IMR-90 (cell line): Measurements from ENCODE around the gene COL15A1. TPM values are rescaled to one million over a fixed set of nuclear protein-coding genes. Genes with fewer than 3 reads are reported as not detected.

Experiments
- ATAC-seq: fragments of 200-7000 bp; cut with Tn5 transposase; 2 replicates; pipeline ENCODE4 v1.9.1; 2020; ENCODE audit warnings: low read depth, mild to moderate bottlenecking, moderate library complexity
- BruUV-seq: library from RNA; stranded (reverse); fragments of 400-500 nt; replicated peaks from 2 replicates; lab custom pipeline; 2021; lab: Mats Ljungman, UMichigan
- CTCF ChIA-PET: fragments of 300-600 bp; formaldehyde crosslinking; extraction: SDS; loops from one replicate; lab custom pipeline; 2021; ENCODE audit warnings: antibody characterized with exemption; lab: Yijun Ruan, JAX
- POLR2A ChIA-PET: fragments of 300-600 bp; sonication (Branson Sonifier 250); formaldehyde crosslinking; loops from one replicate; lab custom pipeline; 2022; ENCODE audit warnings: antibody characterized with exemption; ENCODE audit not compliant: unreplicated experiment; lab: Charles Lee
- DNase-seq: peaks from one replicate; pipeline ENCODE4 v3.0.0; 2013
- H2AFZ ChIP-seq: replicated peaks from 2 replicates; pipeline ENCODE3; 2013; ENCODE audit warnings: low read length, mild to moderate bottlenecking; ENCODE audit not compliant: poor library complexity
- H2AK5ac ChIP-seq: 2 replicates; pipeline ENCODE4 v1.6.1; 2013; ENCODE audit warnings: low read depth, low read length, inconsistent platforms
- H2AK9ac ChIP-seq: replicated peaks from 2 replicates; pipeline ENCODE3; 2013; ENCODE audit warnings: mild to moderate bottlenecking, low read depth, low read length, moderate library complexity; ENCODE audit not compliant: poor library complexity
- H2BK120ac ChIP-seq: 2 replicates; pipeline ENCODE4 v1.6.1; 2013; ENCODE audit warnings: low read depth, low read length, inconsistent platforms
- H2BK15ac ChIP-seq: 3 replicates; pipeline ENCODE4 v1.6.1; 2013; ENCODE audit warnings: low read depth, low read length, inconsistent platforms
- H2BK20ac ChIP-seq: 2 replicates; pipeline ENCODE4 v1.6.1; 2013; ENCODE audit warnings: low read depth, mild to moderate bottlenecking, inconsistent platforms, low read length, moderate library complexity
- H2BK5ac ChIP-seq: 2 replicates; pipeline ENCODE4 v1.6.1; 2013; ENCODE audit warnings: mild to moderate bottlenecking, low read depth, low read length, inconsistent platforms; ENCODE audit not compliant: poor library complexity, severe bottlenecking
- H3K14ac ChIP-seq: replicated peaks from 2 replicates; pipeline ENCODE4 v1.6.1; 2013; ENCODE audit warnings: low read depth, low read length, inconsistent platforms
- H3K18ac ChIP-seq: 2 replicates; pipeline ENCODE4 v1.6.1; 2013; ENCODE audit warnings: low read depth, low read length, control low read depth
- H3K23ac ChIP-seq: 2 replicates; pipeline ENCODE4 v1.6.1; 2013; ENCODE audit warnings: low read depth, low read length, inconsistent platforms
- H3K27ac ChIP-seq: 2 replicates; pipeline ENCODE4 v1.5.1; 2013; ENCODE audit warnings: mild to moderate bottlenecking, control low read depth, low read length; ENCODE audit not compliant: insufficient read depth
- H3K27me3 ChIP-seq: 2 replicates; pipeline ENCODE4 v1.6.1; 2013; ENCODE audit warnings: low read length; ENCODE audit not compliant: control insufficient read depth, insufficient read depth
- H3K36me3 ChIP-seq: 2 replicates; pipeline ENCODE4 v1.6.1; 2013; ENCODE audit warnings: low read length, mixed read lengths; ENCODE audit not compliant: control insufficient read depth, insufficient read depth
- H3K4ac ChIP-seq: 2 replicates; pipeline ENCODE4 v1.6.1; 2013; ENCODE audit warnings: low read depth, low read length, inconsistent platforms
- H3K4me1 ChIP-seq: 2 replicates; pipeline ENCODE4 v1.6.1; 2013; ENCODE audit warnings: low read length, mixed read lengths; ENCODE audit not compliant: control insufficient read depth, insufficient read depth
- H3K4me2 ChIP-seq: 2 replicates; pipeline ENCODE4 v1.6.1; 2013; ENCODE audit warnings: low read depth, mild to moderate bottlenecking, control low read depth, low read length, moderate library complexity
- H3K4me3 ChIP-seq: 2 replicates; pipeline ENCODE4 v1.5.1; 2013; ENCODE audit warnings: low read depth, mild to moderate bottlenecking, control low read depth, low read length, moderate library complexity; ENCODE audit not compliant: insufficient read depth
- H3K56ac ChIP-seq: 2 replicates; pipeline ENCODE4 v1.6.1; 2013; ENCODE audit warnings: low read length, inconsistent platforms; ENCODE audit not compliant: insufficient read depth; ENCODE audit errors: extremely low read depth
- H3K79me1 ChIP-seq, 2 experiments: 2 replicates each; pipeline ENCODE4 v1.6.1; 2013; ENCODE audit warnings: low read length in 2 of 2, inconsistent platforms in 1 of 2, low read depth in 1 of 2
- H3K9ac ChIP-seq: 2 replicates; pipeline ENCODE4 v1.6.1; 2013; ENCODE audit warnings: low read depth, low read length, control low read depth
- H3K9me1 ChIP-seq: 2 replicates; pipeline ENCODE4 v1.6.1; 2013; ENCODE audit warnings: low read length, inconsistent platforms; ENCODE audit not compliant: insufficient read depth
- H3K9me3 ChIP-seq: 2 replicates; pipeline ENCODE4 v1.6.1; 2013; ENCODE audit warnings: low read length; ENCODE audit not compliant: control insufficient read depth, insufficient read depth
- H4K20me1 ChIP-seq: 2 replicates; pipeline ENCODE4 v1.6.1; 2013; ENCODE audit warnings: low read length, inconsistent platforms; ENCODE audit not compliant: insufficient read depth
- H4K5ac ChIP-seq: 2 replicates; pipeline ENCODE4 v1.6.1; 2013; ENCODE audit warnings: mild to moderate bottlenecking, low read depth, low read length, control low read depth
- H4K8ac ChIP-seq, 2 experiments: 2 replicates each; pipeline ENCODE4 v1.6.1; 2013; ENCODE audit warnings: low read depth in 2 of 2, low read length in 2 of 2, control low read depth in 1 of 2, inconsistent platforms in 1 of 2
- H4K91ac ChIP-seq: 2 replicates; pipeline ENCODE4 v1.6.1; 2013; ENCODE audit warnings: low read depth, low read length, inconsistent platforms; ENCODE audit not compliant: insufficient read depth
- BHLHE40 ChIP-seq: fragments of 150-350 bp; IDR thresholded peaks from 2 replicates; pipeline ENCODE4 v1.6.1; 2016; ENCODE audit warnings: mild to moderate bottlenecking, low read depth, low read length
- CEBPB ChIP-seq: IDR thresholded peaks from 2 replicates; pipeline ENCODE4 v1.6.1; 2012; ENCODE audit warnings: low read depth, low read length, improper control_type of control experiment
- CHD1 ChIP-seq: IDR thresholded peaks from 2 replicates; pipeline ENCODE4 v1.6.1; 2012; ENCODE audit warnings: low read depth, low read length, improper control_type of control experiment
- MAFK ChIP-seq: IDR thresholded peaks from 2 replicates; pipeline ENCODE4 v1.6.1; 2012; ENCODE audit warnings: low read depth, low read length, improper control_type of control experiment
- NFE2L2 ChIP-seq: fragments of 150-350 bp; IDR thresholded peaks from 2 replicates; pipeline ENCODE4 v1.6.1; 2016; ENCODE audit warnings: low read depth, mild to moderate bottlenecking, low read length
- POLR2A ChIP-seq: IDR thresholded peaks from 2 replicates; pipeline ENCODE4 v1.6.1; 2012; ENCODE audit warnings: mild to moderate bottlenecking, low read depth, low read length
- RAD21 ChIP-seq: IDR thresholded peaks from 2 replicates; pipeline ENCODE4 v1.6.1; 2012; ENCODE audit warnings: low read length, improper control_type of control experiment
- WGBS, 2 experiments: methylation state at CpG; one replicate each; pipeline versions ENCODE4 v1.1.5 to v1.1.7; 2013; ENCODE audit warnings: missing lambda C conversion rate in 2 of 2; ENCODE audit not compliant: insufficient read length in 1 of 2; ENCODE audit errors: extremely low coverage in 2 of 2; 5-methylcytosine and 5-hydroxymethylcytosine counted together
- dilution Hi-C: fragments of 300-500 bp; cut with HindIII; formaldehyde crosslinking; loops from one replicate; pipeline ENCODE4 v1.14.3; 2018; ENCODE audit warnings: low sequenced_read_pairs; ENCODE audit not compliant: unreplicated experiment
- in situ Hi-C: fragments of 300-500 bp; cut with MboI; formaldehyde crosslinking; loops from 3 replicates; pipeline ENCODE4 v1.14.3; 2019; ENCODE audit warnings: low sequenced_read_pairs, inconsistent platforms, mixed read lengths
- intact Hi-C: fragments of 100-400 bp; cut with micrococcal nuclease; formaldehyde crosslinking; loops from 2 replicates; pipeline ENCODE4 v1.10.0; 2022
- polyA plus RNA-seq, 3 experiments: library from polyadenylated mRNA; depleted of rRNA; stranded (reverse); fragments of >200 nt; gene quantifications; 2 replicates each; pipeline ENCODE4 v1.2.3, GENCODE V29; 2012; ENCODE audit warnings: low replicate concordance in 1 of 3
- total RNA-seq: library from RNA; depleted of rRNA; stranded (reverse); fragments of >200 nt; gene quantifications from 2 replicates; pipeline ENCODE4 v1.2.3, GENCODE V29; 2012
- TF ChIP-seq, protein P1 (sequence below): fragments of 150-350 bp; IDR thresholded peaks from 2 replicates; pipeline ENCODE4 v1.6.1; 2017; ENCODE audit warnings: mild to moderate bottlenecking, antibody characterized with exemption, low read length, low read depth
- TF ChIP-seq, protein P2 (sequence below): fragments of 150-350 bp; IDR thresholded peaks from 2 replicates; pipeline ENCODE4 v1.6.1; 2016; ENCODE audit warnings: low read depth, mild to moderate bottlenecking, low read length, moderate library complexity, borderline replicate concordance

The COL15A1 gene
- total and polyA plus RNA-seq, 2 of the 4 experiments (the other 2 are of a cell fraction), result 2.2 to 3.7 TPM

DNA sequence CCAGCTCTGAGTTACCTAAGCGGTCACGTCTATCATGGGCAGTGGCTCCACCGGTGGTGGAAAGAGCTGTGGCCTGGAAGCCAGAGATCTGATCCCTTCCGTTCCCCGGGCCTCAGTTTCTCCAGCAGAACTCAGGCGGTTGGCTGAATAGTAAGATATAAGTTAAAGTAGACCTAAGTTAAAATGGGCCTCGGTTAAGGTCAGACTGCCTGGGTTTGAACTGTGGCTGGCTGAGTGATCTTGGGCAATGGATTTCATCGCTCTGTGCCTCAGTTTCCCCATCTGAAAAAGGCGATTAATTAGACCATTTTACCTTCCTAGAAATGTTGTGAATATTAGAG is 997 bp downstream of the COL15A1 start:
- Histone ChIP-seq H2AK5ac (peak overlapping the region; percentile 65), H3K4me1 (peaks cover 3% of the 10 kb centered on the region; the same call in 1 of the 2 replicates), H4K8ac (peak overlapping the region; percentile 67 to 91; a peak in 2 of 4 replicates), H3K79me1 (peaks cover 6 to 20% of the 10 kb centered on the region in 2 experiments; a peak in 2 of 4 replicates), H2BK120ac (peak overlapping the region; percentile 74; the same call in 1 of the 2 replicates), H3K9ac (peak overlapping the region; percentile 94), H4K5ac (peak overlapping the region; percentile 18; the same call in 1 of the 2 replicates), H3K27me3 (peaks cover 33% of the 10 kb centered on the region), H3K14ac (peak overlapping the region; percentile 69), H3K36me3 (peaks cover 11% of the 10 kb centered on the region; the same call in 1 of the 2 replicates), H3K9me1 (peaks cover 5% of the 10 kb centered on the region; the same call in 1 of the 2 replicates), H2BK20ac (peak overlapping the region; percentile 16), H3K23ac (peak overlapping the region; percentile 68; the same call in 1 of the 2 replicates), H2AFZ (peak overlapping the region; percentile 89), H3K4me2 (peak overlapping the region; percentile 92), H3K56ac (no peak overlapping the region), H4K91ac (peak overlapping the region; percentile 77; the same call in 1 of the 2 replicates), H2BK15ac (peak overlapping the region; percentile 50; the same call in 2 of the 3 replicates), H3K18ac (peak overlapping the region; percentile 39; the same call in 1 of the 2 replicates), H2BK5ac (no peak overlapping the region), H3K4ac (peak overlapping the region; percentile 83), H4K20me1 (no peaks in the 10 kb centered on the region), H3K4me3 (peak overlapping the region; percentile 99), H3K27ac (peak overlapping the region; percentile 73), H3K9me3 (no peaks in the 10 kb centered on the region), H2AK9ac (no peak overlapping the region)
- intact Hi-C loops, result no loop called here
- WGBS, 2 experiments, result 20% methylated on average over 1 of the region's 9 CpGs; no CpG with 5 or more reads in 1 of the 2 experiments
- DNase-seq (no peak), ATAC-seq (peak; percentile 3; the same call in 1 of the 2 replicates)
- CTCF ChIA-PET, result interaction anchor here (1.0 kb wide), 1 partner anchor 14 kb away, joined by 5 read pairs; no protein-coding TSS in a partner anchor
- dilution Hi-C loops, result no loop called here
- POLR2A ChIA-PET, result no interaction called here
- TF ChIP-seq CEBPB (no peak), POLR2A (no peak), RAD21 (no peak), NFE2L2 (no peak), CHD1 (no peak), MAFK (no peak), BHLHE40 (no peak)
- TF ChIP-seq, protein P1, sequence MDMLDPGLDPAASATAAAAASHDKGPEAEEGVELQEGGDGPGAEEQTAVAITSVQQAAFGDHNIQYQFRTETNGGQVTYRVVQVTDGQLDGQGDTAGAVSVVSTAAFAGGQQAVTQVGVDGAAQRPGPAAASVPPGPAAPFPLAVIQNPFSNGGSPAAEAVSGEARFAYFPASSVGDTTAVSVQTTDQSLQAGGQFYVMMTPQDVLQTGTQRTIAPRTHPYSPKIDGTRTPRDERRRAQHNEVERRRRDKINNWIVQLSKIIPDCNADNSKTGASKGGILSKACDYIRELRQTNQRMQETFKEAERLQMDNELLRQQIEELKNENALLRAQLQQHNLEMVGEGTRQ, result no peak
- TF ChIP-seq, protein P2, sequence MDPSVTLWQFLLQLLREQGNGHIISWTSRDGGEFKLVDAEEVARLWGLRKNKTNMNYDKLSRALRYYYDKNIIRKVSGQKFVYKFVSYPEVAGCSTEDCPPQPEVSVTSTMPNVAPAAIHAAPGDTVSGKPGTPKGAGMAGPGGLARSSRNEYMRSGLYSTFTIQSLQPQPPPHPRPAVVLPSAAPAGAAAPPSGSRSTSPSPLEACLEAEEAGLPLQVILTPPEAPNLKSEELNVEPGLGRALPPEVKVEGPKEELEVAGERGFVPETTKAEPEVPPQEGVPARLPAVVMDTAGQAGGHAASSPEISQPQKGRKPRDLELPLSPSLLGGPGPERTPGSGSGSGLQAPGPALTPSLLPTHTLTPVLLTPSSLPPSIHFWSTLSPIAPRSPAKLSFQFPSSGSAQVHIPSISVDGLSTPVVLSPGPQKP, result no peak
- in situ Hi-C loops, result no loop called here
- BruUV-seq, result no TSS peak
